K562 (cell line): Measurements from ENCODE around the gene AP1M1. TPM values are rescaled to one million over a fixed set of nuclear protein-coding genes. Genes with fewer than 3 reads are reported as not detected.

Experiments
- CCAR2 ChIP-seq: fragments of 200-400 bp; formaldehyde crosslinking; IDR thresholded peaks from 2 replicates; pipeline ENCODE4 v1.6.1; 2017; ENCODE audit warnings: mild to moderate bottlenecking, low read depth, low read length
- CLOCK ChIP-seq: fragments of 250-450 bp; sonication (Bioruptor Pico); IDR thresholded peaks from 2 replicates; pipeline ENCODE4 v1.4.0; 2020; ENCODE audit warnings: mild to moderate bottlenecking, moderate library complexity, borderline replicate concordance
- FOXA3 ChIP-seq, 2 experiments: fragments of 450-650 bp in 1 of 2; sonication (generic) in 1 of 2; formaldehyde crosslinking; IDR thresholded peaks in 1 of 2; conservative IDR thresholded peaks in 1 of 2; 2 replicates each; pipeline versions ENCODE4 v1.4.0 to v1.8.0; 2020 to 2022; ENCODE audit warnings: mild to moderate bottlenecking in 2 of 2, missing genetic modification reagents in 1 of 2
- NCOR1 ChIP-seq: fragments of 450-650 bp; IDR thresholded peaks from 2 replicates; pipeline ENCODE4 v1.6.1; 2016; ENCODE audit warnings: mild to moderate bottlenecking, moderate library complexity
- NFE2 ChIP-seq: IDR thresholded peaks from 2 replicates; pipeline ENCODE4 v1.6.1; 2014; ENCODE audit warnings: antibody characterized with exemption, low read depth
- POLR2AphosphoS5 ChIP-seq: IDR thresholded peaks from 2 replicates; pipeline ENCODE4 v1.6.1; 2011; ENCODE audit warnings: mild to moderate bottlenecking, low read depth, low read length, moderate library complexity; ENCODE audit not compliant: control insufficient read depth, insufficient read depth
- SRF ChIP-seq, 2 experiments: fragments of 250-450, 450-650 bp in 1 of 2; sonication (Bioruptor Pico) in 1 of 2; sonication (generic) in 1 of 2; formaldehyde crosslinking; IDR thresholded peaks; 2 replicates each; pipeline versions ENCODE4 v1.5.0 to v1.5.1; 2020 to 2022; ENCODE audit warnings: mild to moderate bottlenecking in 1 of 2, missing genetic modification reagents in 1 of 2
- SRSF1 ChIP-seq: fragments of 200-400 bp; formaldehyde crosslinking; IDR thresholded peaks from 2 replicates; pipeline ENCODE4 v1.6.1; 2017; ENCODE audit warnings: mild to moderate bottlenecking, low read depth, low read length, moderate library complexity
- STAT5A ChIP-seq: IDR thresholded peaks from 2 replicates; pipeline ENCODE4 v1.6.1; 2012; ENCODE audit warnings: low read length, inconsistent platforms, borderline replicate concordance
- TBP ChIP-seq: optimal IDR thresholded peaks from 2 replicates; pipeline ENCODE3; 2011; ENCODE audit warnings: low read depth, low read length, improper control_type of control experiment
- TSC22D4 ChIP-seq: fragments of 450-650 bp; IDR thresholded peaks from 2 replicates; pipeline ENCODE4 v1.6.1; 2016; ENCODE audit warnings: missing genetic modification characterization, missing biosample characterization, control low read depth
- ZBTB17 ChIP-seq: fragments of 450-650 bp; formaldehyde crosslinking; IDR thresholded peaks from 2 replicates; pipeline ENCODE4 v1.4.0; 2020; ENCODE audit warnings: mild to moderate bottlenecking
- ZBTB7A ChIP-seq: IDR thresholded peaks from 2 replicates; pipeline ENCODE4 v1.6.1; 2011; ENCODE audit warnings: low read depth, mild to moderate bottlenecking, low read length, moderate library complexity, borderline replicate concordance; ENCODE audit not compliant: control insufficient read depth
- ZNF217 ChIP-seq: sonication (generic); formaldehyde crosslinking; IDR thresholded peaks from 2 replicates; pipeline ENCODE4 v1.8.0; 2022; ENCODE audit warnings: mild to moderate bottlenecking, missing genetic modification reagents
- polyA plus RNA-seq, 8 experiments: library from polyadenylated mRNA; depleted of rRNA in 4 of 8; stranded (reverse) in 5 of 8; unstranded in 3 of 8; fragments of >200 nt; fragmentation: Nextera tagmentation in 2 of 8; fragmentation: Illumina TruSeq in 1 of 8; extraction: Ambion mirVana in 2 of 8; extraction: Trizol in 1 of 8; gene quantifications; 2 replicates each; pipeline versions ENCODE4 v1.2.1 to v1.2.3, GENCODE V29; 2011 to 2014; ENCODE audit warnings: inconsistent platforms in 1 of 8, missing spikeins in 1 of 8
- total RNA-seq, 7 experiments: library from RNA; depleted of rRNA in 6 of 7; stranded (reverse); fragments of >200 nt in 6 of 7; fragmentation: Illumina TruSeq in 2 of 7; extraction: Trizol in 2 of 7; gene quantifications; 2 replicates each; pipeline versions ENCODE4 v1.2.1 to v1.2.3, GENCODE V29; 2011 to 2021; ENCODE audit warnings: low replicate concordance in 1 of 7
- TF ChIP-seq, protein P1 (sequence below): sonication (generic); formaldehyde crosslinking; IDR thresholded peaks from 2 replicates; pipeline ENCODE4 v1.9.0; 2022; ENCODE audit warnings: mild to moderate bottlenecking, missing genetic modification reagents
- TF ChIP-seq, protein P2 (sequence below): conservative IDR thresholded peaks from 2 replicates; pipeline ENCODE4 v1.6.1; 2011; ENCODE audit warnings: low read depth, mild to moderate bottlenecking, low read length; ENCODE audit not compliant: control insufficient read depth
- TF ChIP-seq, protein P3 (sequence below): sonication (generic); formaldehyde crosslinking; IDR thresholded peaks from 2 replicates; pipeline ENCODE4 v1.8.1; 2023; ENCODE audit warnings: mild to moderate bottlenecking, missing genetic modification reagents, moderate library complexity
- TF ChIP-seq, protein P4 (sequence below): sonication (generic); formaldehyde crosslinking; IDR thresholded peaks from 2 replicates; pipeline ENCODE4 v1.8.1; 2023; ENCODE audit warnings: mild to moderate bottlenecking, missing genetic modification reagents
- TF ChIP-seq, protein P5 (sequence below): fragments of 250-450 bp; sonication (Bioruptor Pico); IDR thresholded peaks from 2 replicates; pipeline ENCODE4 v1.5.0; 2020; ENCODE audit warnings: mild to moderate bottlenecking

AP1M1 gene
- total and polyA plus RNA-seq, 9 of the 15 experiments (the other 6 are each of a cell fraction or from before 2014, with no cell fraction given), result 0.87 to 56.2 (median 29.1) TPM

- peak; percentile 79 for TF ChIP-seq STAT5A
- TF ChIP-seq, protein P1, sequence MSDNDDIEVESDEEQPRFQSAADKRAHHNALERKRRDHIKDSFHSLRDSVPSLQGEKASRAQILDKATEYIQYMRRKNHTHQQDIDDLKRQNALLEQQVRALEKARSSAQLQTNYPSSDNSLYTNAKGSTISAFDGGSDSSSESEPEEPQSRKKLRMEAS (CRISPR knock-in tag), result no peak
- no peak for TF ChIP-seq SRSF1
- no peak for TF ChIP-seq CCAR2
- TF ChIP-seq, protein P2, sequence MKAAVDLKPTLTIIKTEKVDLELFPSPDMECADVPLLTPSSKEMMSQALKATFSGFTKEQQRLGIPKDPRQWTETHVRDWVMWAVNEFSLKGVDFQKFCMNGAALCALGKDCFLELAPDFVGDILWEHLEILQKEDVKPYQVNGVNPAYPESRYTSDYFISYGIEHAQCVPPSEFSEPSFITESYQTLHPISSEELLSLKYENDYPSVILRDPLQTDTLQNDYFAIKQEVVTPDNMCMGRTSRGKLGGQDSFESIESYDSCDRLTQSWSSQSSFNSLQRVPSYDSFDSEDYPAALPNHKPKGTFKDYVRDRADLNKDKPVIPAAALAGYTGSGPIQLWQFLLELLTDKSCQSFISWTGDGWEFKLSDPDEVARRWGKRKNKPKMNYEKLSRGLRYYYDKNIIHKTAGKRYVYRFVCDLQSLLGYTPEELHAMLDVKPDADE, result peak; percentile 85
- TF ChIP-seq ZNF217 (CRISPR knock-in tag), result no peak
- no peak for TF ChIP-seq CLOCK (CRISPR knock-in tag)
- TF ChIP-seq, protein P3, sequence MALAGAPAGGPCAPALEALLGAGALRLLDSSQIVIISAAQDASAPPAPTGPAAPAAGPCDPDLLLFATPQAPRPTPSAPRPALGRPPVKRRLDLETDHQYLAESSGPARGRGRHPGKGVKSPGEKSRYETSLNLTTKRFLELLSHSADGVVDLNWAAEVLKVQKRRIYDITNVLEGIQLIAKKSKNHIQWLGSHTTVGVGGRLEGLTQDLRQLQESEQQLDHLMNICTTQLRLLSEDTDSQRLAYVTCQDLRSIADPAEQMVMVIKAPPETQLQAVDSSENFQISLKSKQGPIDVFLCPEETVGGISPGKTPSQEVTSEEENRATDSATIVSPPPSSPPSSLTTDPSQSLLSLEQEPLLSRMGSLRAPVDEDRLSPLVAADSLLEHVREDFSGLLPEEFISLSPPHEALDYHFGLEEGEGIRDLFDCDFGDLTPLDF (CRISPR knock-in tag), result no peak
- no peak for TF ChIP-seq TSC22D4 (tag)
- TF ChIP-seq FOXA3 (CRISPR knock-in tag; conservative IDR thresholded peaks at IDR 0.05 in 1 of 2, IDR thresholded peaks at IDR 0.05 in 1 of 2), result no peak
- TF ChIP-seq ZBTB7A, result peak; percentile 99
- TF ChIP-seq, protein P4, sequence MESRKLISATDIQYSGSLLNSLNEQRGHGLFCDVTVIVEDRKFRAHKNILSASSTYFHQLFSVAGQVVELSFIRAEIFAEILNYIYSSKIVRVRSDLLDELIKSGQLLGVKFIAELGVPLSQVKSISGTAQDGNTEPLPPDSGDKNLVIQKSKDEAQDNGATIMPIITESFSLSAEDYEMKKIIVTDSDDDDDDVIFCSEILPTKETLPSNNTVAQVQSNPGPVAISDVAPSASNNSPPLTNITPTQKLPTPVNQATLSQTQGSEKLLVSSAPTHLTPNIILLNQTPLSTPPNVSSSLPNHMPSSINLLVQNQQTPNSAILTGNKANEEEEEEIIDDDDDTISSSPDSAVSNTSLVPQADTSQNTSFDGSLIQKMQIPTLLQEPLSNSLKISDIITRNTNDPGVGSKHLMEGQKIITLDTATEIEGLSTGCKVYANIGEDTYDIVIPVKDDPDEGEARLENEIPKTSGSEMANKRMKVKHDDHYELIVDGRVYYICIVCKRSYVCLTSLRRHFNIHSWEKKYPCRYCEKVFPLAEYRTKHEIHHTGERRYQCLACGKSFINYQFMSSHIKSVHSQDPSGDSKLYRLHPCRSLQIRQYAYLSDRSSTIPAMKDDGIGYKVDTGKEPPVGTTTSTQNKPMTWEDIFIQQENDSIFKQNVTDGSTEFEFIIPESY (CRISPR knock-in tag), result no peak
- no peak for TF ChIP-seq NFE2
- TF ChIP-seq NCOR1, result peak; percentile 92
- TF ChIP-seq TBP, result peak; percentile 96
- TF ChIP-seq SRF (CRISPR knock-in tag; IDR thresholded peaks at IDR 0.05), result no peak
- TF ChIP-seq, protein P5, sequence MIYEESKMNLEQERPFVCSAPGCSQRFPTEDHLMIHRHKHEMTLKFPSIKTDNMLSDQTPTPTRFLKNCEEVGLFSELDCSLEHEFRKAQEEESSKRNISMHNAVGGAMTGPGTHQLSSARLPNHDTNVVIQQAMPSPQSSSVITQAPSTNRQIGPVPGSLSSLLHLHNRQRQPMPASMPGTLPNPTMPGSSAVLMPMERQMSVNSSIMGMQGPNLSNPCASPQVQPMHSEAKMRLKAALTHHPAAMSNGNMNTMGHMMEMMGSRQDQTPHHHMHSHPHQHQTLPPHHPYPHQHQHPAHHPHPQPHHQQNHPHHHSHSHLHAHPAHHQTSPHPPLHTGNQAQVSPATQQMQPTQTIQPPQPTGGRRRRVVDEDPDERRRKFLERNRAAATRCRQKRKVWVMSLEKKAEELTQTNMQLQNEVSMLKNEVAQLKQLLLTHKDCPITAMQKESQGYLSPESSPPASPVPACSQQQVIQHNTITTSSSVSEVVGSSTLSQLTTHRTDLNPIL (CRISPR knock-in tag), result no peak
- TF ChIP-seq POLR2AphosphoS5, result peak; percentile 86
- no peak for TF ChIP-seq ZBTB17 (CRISPR knock-in tag)
These were observed 60.8 kb downstream of the AP1M1 start (continued) for GRCh38 chr19:16258440-16258903.
